H1 (cell line): ENCODE data around the gene IQCH. TPM values are rescaled to one million over a fixed set of nuclear protein-coding genes. Genes with fewer than 3 reads are reported as not detected.

Source experiments
- CTCF ChIA-PET: fragments of 300-600 bp; sonication (Branson Sonifier 250); formaldehyde crosslinking; loops from one replicate; lab custom pipeline; 2021; ENCODE audit not compliant: partially characterized antibody; lab: Charles Lee
- POLR2A ChIA-PET: fragments of 300-600 bp; sonication (Branson Sonifier 250); formaldehyde crosslinking; loops from one replicate; lab custom pipeline; 2021; ENCODE audit warnings: inconsistent platforms; ENCODE audit not compliant: partially characterized antibody; lab: Charles Lee
- DNase-seq, 2 experiments: peaks; one replicate each; pipeline versions ENCODE4 v3.0.0 to v3.0.0-alpha.2; 2010 to 2022; ENCODE audit warnings: low spot score in 2 of 2, low read depth in 1 of 2, mixed read lengths in 1 of 2
- FAIRE-seq: peaks from 2 replicates; lab custom pipeline; 2011; peaks lifted over from hg19 to GRCh38; lab: Jason Lieb, UNC
- H2AFZ ChIP-seq: 2 replicates; pipeline ENCODE4 v1.8.1; 2012; ENCODE audit warnings: low read length, inconsistent platforms
- H2AK5ac ChIP-seq: 2 replicates; pipeline ENCODE4 v1.6.1; 2013; ENCODE audit warnings: low read depth, low read length
- H2BK120ac ChIP-seq: replicated peaks from 2 replicates; pipeline ENCODE3; 2013; ENCODE audit warnings: low read depth, low read length, inconsistent platforms
- H2BK12ac ChIP-seq: 2 replicates; pipeline ENCODE4 v1.6.1; 2013; ENCODE audit warnings: low read depth, low read length
- H2BK15ac ChIP-seq: 2 replicates; pipeline ENCODE4 v1.6.1; 2013; ENCODE audit warnings: low read length
- H2BK20ac ChIP-seq: 2 replicates; pipeline ENCODE4 v1.6.1; 2013; ENCODE audit warnings: low read length
- H2BK5ac ChIP-seq: 2 replicates; pipeline ENCODE4 v1.6.1; 2013; ENCODE audit warnings: low read depth, low read length
- H3K14ac ChIP-seq: 2 replicates; pipeline ENCODE4 v1.6.1; 2013; ENCODE audit warnings: inconsistent platforms; ENCODE audit not compliant: insufficient read length
- H3K18ac ChIP-seq: 2 replicates; pipeline ENCODE4 v1.6.1; 2013; ENCODE audit warnings: low read length; ENCODE audit errors: extremely low read depth
- H3K23ac ChIP-seq: 2 replicates; pipeline ENCODE4 v1.6.1; 2013; ENCODE audit warnings: inconsistent platforms; ENCODE audit not compliant: insufficient read length
- H3K23me2 ChIP-seq: 2 replicates; pipeline ENCODE4 v1.6.1; 2013; ENCODE audit warnings: low read depth, low read length
- H3K27ac ChIP-seq: 2 replicates; pipeline ENCODE4 v1.6.1; 2011; ENCODE audit warnings: low read depth, low read length, inconsistent platforms
- H3K27me3 ChIP-seq, 4 experiments: replicated peaks in 1 of 4; 1 replicate in 1 of 4; 2 replicates in 3 of 4; pipeline versions ENCODE4 v1.6.1 to v1.8.1; 2011 to 2013; ENCODE audit warnings: low read length in 3 of 4, mild to moderate bottlenecking in 3 of 4, inconsistent platforms in 2 of 4, mixed read lengths in 2 of 4, moderate library complexity in 1 of 4; ENCODE audit not compliant: control insufficient read depth in 3 of 4, insufficient read depth in 3 of 4; ENCODE audit errors: extremely low read depth in 1 of 4
- H3K36me3 ChIP-seq, 4 experiments: 2 replicates each; pipeline versions ENCODE4 v1.6.1 to v1.8.1; 2011 to 2013; ENCODE audit warnings: mild to moderate bottlenecking in 4 of 4, low read length in 3 of 4, moderate library complexity in 2 of 4, control low read depth in 1 of 4, inconsistent platforms in 1 of 4; ENCODE audit not compliant: insufficient read depth in 4 of 4, control insufficient read depth in 2 of 4
- H3K4ac ChIP-seq: replicated peaks from 2 replicates; pipeline ENCODE3; 2013; ENCODE audit warnings: low read length, low read depth, mixed read lengths, inconsistent platforms; ENCODE audit not compliant: insufficient read length
- H3K4me1 ChIP-seq, 4 experiments: replicated peaks in 1 of 4; 1 replicate in 1 of 4; 2 replicates in 3 of 4; pipeline versions ENCODE4 v1.6.1 to v1.8.1; 2011 to 2013; ENCODE audit warnings: low read length in 3 of 4, inconsistent platforms in 2 of 4, mixed read lengths in 1 of 4; ENCODE audit not compliant: insufficient read depth in 4 of 4, control insufficient read depth in 3 of 4
- H3K4me2 ChIP-seq, 2 experiments: 2 replicates each; pipeline versions ENCODE4 v1.6.1 to v1.8.1; 2011 to 2013; ENCODE audit warnings: low read depth in 2 of 2, low read length in 2 of 2, control low read depth in 1 of 2, inconsistent platforms in 1 of 2, mild to moderate bottlenecking in 1 of 2; ENCODE audit not compliant: insufficient read depth in 1 of 2
- H3K4me3 ChIP-seq, 4 experiments: fragments of 200-600, 300-600 bp in 1 of 4; sonication (generic), shearing (Covaris generic), sonication (Bioruptor Twin) in 1 of 4; 2 replicates each; pipeline versions ENCODE4 v1.5.1 to v1.8.1; 2011 to 2016; ENCODE audit warnings: low read length in 4 of 4, low read depth in 3 of 4, control low read depth in 2 of 4, inconsistent platforms in 2 of 4, mild to moderate bottlenecking in 2 of 4, mixed read lengths in 1 of 4, moderate library complexity in 1 of 4; ENCODE audit not compliant: insufficient read depth in 2 of 4; ENCODE audit errors: extremely low read depth in 1 of 4
- H3K56ac ChIP-seq: replicated peaks from 2 replicates; pipeline ENCODE3; 2013; ENCODE audit warnings: low read depth, mild to moderate bottlenecking, mixed read lengths, low read length, inconsistent platforms; ENCODE audit not compliant: insufficient read length
- H3K79me1 ChIP-seq: 2 replicates; pipeline ENCODE4 v1.6.1; 2013; ENCODE audit warnings: low read depth, low read length, control low read depth
- H3K79me2 ChIP-seq, 2 experiments: 2 replicates each; pipeline versions ENCODE4 v1.6.1 to v1.8.1; 2012 to 2013; ENCODE audit warnings: low read length in 2 of 2, mild to moderate bottlenecking in 2 of 2, inconsistent platforms in 1 of 2; ENCODE audit not compliant: insufficient read depth in 2 of 2, control insufficient read depth in 1 of 2
- H3K9ac ChIP-seq, 4 experiments: replicated peaks in 1 of 4; 1 replicate in 1 of 4; 2 replicates in 3 of 4; pipeline versions ENCODE4 v1.6.1 to v1.8.1; 2011 to 2013; ENCODE audit warnings: low read depth in 3 of 4, low read length in 3 of 4, control low read depth in 2 of 4, mild to moderate bottlenecking in 2 of 4, moderate library complexity in 2 of 4, inconsistent platforms in 1 of 4; ENCODE audit errors: extremely low read depth in 1 of 4
- H3K9me3 ChIP-seq, 2 experiments: 2 replicates each; pipeline versions ENCODE4 v1.6.1 to v1.8.1; 2012 to 2013; ENCODE audit warnings: mild to moderate bottlenecking in 2 of 2, moderate library complexity in 2 of 2, control low read depth in 1 of 2, inconsistent platforms in 1 of 2, low read depth in 1 of 2, low read length in 1 of 2, mixed read lengths in 1 of 2; ENCODE audit not compliant: insufficient read depth in 2 of 2
- H4K20me1 ChIP-seq, 2 experiments: replicated peaks in 1 of 2; 2 replicates each; pipeline versions ENCODE3 to v1.8.1; 2011 to 2013; ENCODE audit warnings: inconsistent platforms in 2 of 2, low read length in 2 of 2, mild to moderate bottlenecking in 1 of 2; ENCODE audit not compliant: insufficient read depth in 2 of 2, control insufficient read depth in 1 of 2
- H4K5ac ChIP-seq: 2 replicates; pipeline ENCODE4 v1.6.1; 2013; ENCODE audit warnings: low read length, low read depth, mixed read lengths, inconsistent platforms; ENCODE audit not compliant: insufficient read length
- H4K8ac ChIP-seq: 2 replicates; pipeline ENCODE4 v1.8.0; 2013; ENCODE audit warnings: mild to moderate bottlenecking, moderate library complexity, low read length, inconsistent platforms; ENCODE audit not compliant: insufficient read depth; ENCODE audit errors: extremely low read depth
- H4K91ac ChIP-seq: replicated peaks from 2 replicates; pipeline ENCODE3; 2013; ENCODE audit warnings: low read length, mixed read lengths, inconsistent platforms; ENCODE audit not compliant: insufficient read length
- CTBP2 ChIP-seq: IDR thresholded peaks from 2 replicates; pipeline ENCODE4 v1.7.0; 2011; ENCODE audit warnings: borderline replicate concordance, mild to moderate bottlenecking, moderate library complexity, mixed read lengths, low read length; ENCODE audit not compliant: insufficient read depth, insufficient read length
- CTCF ChIP-seq, 3 experiments: IDR thresholded peaks; 1 replicate in 2 of 3; 2 replicates in 1 of 3; pipeline versions ENCODE4 v1.5.1 to v1.6.1; 2011; ENCODE audit warnings: low read length in 3 of 3, mild to moderate bottlenecking in 3 of 3, inconsistent platforms in 2 of 3, low read depth in 1 of 3, moderate library complexity in 1 of 3; ENCODE audit not compliant: insufficient read depth in 1 of 3; ENCODE audit errors: control extremely low read depth in 1 of 3
- E2F6 ChIP-seq: IDR thresholded peaks from 2 replicates; pipeline ENCODE4 v1.6.1; 2012; ENCODE audit warnings: inconsistent platforms
- HDAC2 ChIP-seq, 2 experiments: fragments of 300-600 bp in 1 of 2; sonication (generic) in 1 of 2; IDR thresholded peaks; 2 replicates each; pipeline ENCODE4 v1.6.1; 2011 to 2012; ENCODE audit warnings: low read depth in 2 of 2, low read length in 2 of 2, mild to moderate bottlenecking in 2 of 2, moderate library complexity in 2 of 2, borderline replicate concordance in 1 of 2, inconsistent platforms in 1 of 2
- POLR2A ChIP-seq, 2 experiments: IDR thresholded peaks; 1 replicate in 1 of 2; 2 replicates in 1 of 2; pipeline ENCODE4 v1.6.1; 2011; ENCODE audit warnings: low read depth in 2 of 2, low read length in 2 of 2, mild to moderate bottlenecking in 2 of 2; ENCODE audit errors: control extremely low read depth in 1 of 2
- POLR2AphosphoS5 ChIP-seq: IDR thresholded peaks from 2 replicates; pipeline ENCODE4 v1.6.1; 2011; ENCODE audit warnings: low read depth, low read length
- RBBP5 ChIP-seq: IDR thresholded peaks from 2 replicates; pipeline ENCODE4 v1.7.1; 2012; ENCODE audit warnings: low read depth, mild to moderate bottlenecking, inconsistent platforms, low read length, moderate library complexity, borderline replicate concordance
- SUZ12 ChIP-seq: fragments of 200-600 bp; sonication (generic); IDR thresholded peaks from 2 replicates; pipeline ENCODE4 v1.6.1; 2012; ENCODE audit warnings: mild to moderate bottlenecking, inconsistent platforms, low read length, moderate library complexity, mixed read lengths
- TCF12 ChIP-seq: IDR thresholded peaks from 2 replicates; pipeline ENCODE4 v1.6.1; 2011; ENCODE audit warnings: low read depth, mild to moderate bottlenecking, low read length
- WGBS, 2 experiments: shearing (Covaris generic) in 1 of 2; methylation state at CpG; one replicate each; pipeline versions ENCODE4 v1.1.6 to v1.1.7; 2013 to 2015; ENCODE audit warnings: low lambda C conversion rate in 2 of 2, mixed read lengths in 2 of 2, inconsistent platforms in 1 of 2, low coverage in 1 of 2, missing lambda C conversion rate in 1 of 2; ENCODE audit not compliant: insufficient replicate concordance in 2 of 2, insufficient coverage in 1 of 2, insufficient read length in 1 of 2; ENCODE audit errors: extremely low coverage in 1 of 2, missing lambda C conversion rate in 1 of 2; 5-methylcytosine and 5-hydroxymethylcytosine counted together
- polyA plus RNA-seq, 7 experiments: library from polyadenylated mRNA; depleted of rRNA in 3 of 7; stranded (reverse) in 5 of 7; unstranded in 2 of 7; fragments of >200 nt in 5 of 7; fragments of 200-250 nt in 2 of 7; gene quantifications; 1 replicate in 5 of 7; 2 replicates in 1 of 7; 4 replicates in 1 of 7; pipeline versions ENCODE4 v1.2.1 to v1.2.3, GENCODE V29; 2011 to 2013; ENCODE audit warnings: missing spikeins in 2 of 7, mixed read lengths in 2 of 7
- total RNA-seq: library from RNA; stranded (reverse); fragmentation: NEBNext Ultra II Directional; extraction: Animal tissue kit (Norgen Biotek cat#: 25700); gene quantifications from 2 replicates; pipeline ENCODE4 v1.2.1, GENCODE V29; 2021

IQCH gene
- total and polyA plus RNA-seq, 2 of the 8 experiments (the other 6 are each of a cell fraction or from before 2014, with no cell fraction given), result 0.60 to 1.9 TPM

DNA sequence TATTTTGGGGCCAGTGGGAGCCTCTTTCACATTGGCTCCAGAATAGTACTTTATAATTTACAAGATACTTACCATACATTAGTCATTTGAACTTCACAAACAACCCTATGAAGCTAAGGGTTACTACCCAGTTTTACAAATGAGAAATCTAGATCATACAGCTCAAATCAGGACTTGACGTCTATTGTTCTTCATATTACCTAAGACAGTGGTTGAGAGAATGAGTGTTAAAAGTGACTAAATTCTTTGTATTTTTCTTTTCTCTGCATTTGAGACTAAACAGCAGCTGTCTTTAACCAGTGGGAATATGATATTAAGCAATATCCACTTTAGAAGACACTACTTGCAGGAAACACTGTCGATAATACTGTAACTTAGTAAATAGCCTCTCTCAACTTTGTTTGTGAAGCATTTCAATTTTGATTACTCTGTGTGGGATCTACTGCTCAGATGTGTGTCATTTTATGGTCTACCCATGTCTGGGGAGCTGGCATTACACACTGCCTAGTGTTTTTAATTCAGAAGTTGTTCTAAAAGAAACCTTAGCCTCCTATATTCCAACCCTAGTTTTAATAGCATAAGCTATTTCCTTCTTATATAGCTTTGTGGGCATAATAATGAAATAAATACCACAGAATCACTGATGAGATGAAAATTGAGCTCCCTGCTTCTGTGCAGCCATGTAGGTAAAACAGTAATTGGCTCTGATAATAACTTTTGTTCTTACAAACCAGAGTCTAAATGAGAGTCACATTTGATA lies 45.9 kb downstream of the IQCH start:
- no peaks in the 10 kb centered on the region for H3K23me2 ChIP-seq
- no peak overlapping the region for H2BK12ac ChIP-seq
- DNase-seq (no peak), FAIRE-seq (no peak)
- 100% methylated on average over 2 of the region's 2 CpGs; no CpG with 5 or more reads in 1 of the 2 experiments for WGBS, 2 experiments
- ChIA-PET CTCF (interaction anchor here (0.6 to 12.4 kb wide), 5 partner anchors 45 to 353 kb away, joined by 3 to 125 read pairs (median 3); no protein-coding TSS in a partner anchor), POLR2A (no interaction called here)
- H3K36me3 ChIP-seq, result no peaks in the 10 kb centered on the region
- no peaks in the 10 kb centered on the region for H4K20me1 ChIP-seq
- H3K9ac ChIP-seq, result no peak overlapping the region
- peaks cover 0 to 6% (median 1%) of the 10 kb centered on the region in 4 experiments; a peak in 3 of 7 replicates for H3K4me1 ChIP-seq
- H4K5ac ChIP-seq, result no peak overlapping the region
- H3K79me2 ChIP-seq, result no peaks in the 10 kb centered on the region
- no peak overlapping the region for H2BK15ac ChIP-seq
- H3K18ac ChIP-seq, result no peak overlapping the region
- no peak overlapping the region for H4K91ac ChIP-seq
- H3K14ac ChIP-seq, result no peak overlapping the region
- H2AFZ ChIP-seq, result no peak overlapping the region
- H3K4me2 ChIP-seq, result no peak overlapping the region
- no peak overlapping the region for H3K27ac ChIP-seq
- H3K79me1 ChIP-seq, result no peaks in the 10 kb centered on the region
- no peak overlapping the region for H3K4ac ChIP-seq
- no peaks in the 10 kb centered on the region for H3K9me3 ChIP-seq
- H3K27me3 ChIP-seq, result no peaks in the 10 kb centered on the region
- no peak overlapping the region for H2BK20ac ChIP-seq
- H2BK5ac ChIP-seq, result no peak overlapping the region
- no peak overlapping the region for H4K8ac ChIP-seq
- H2BK120ac ChIP-seq, result no peak overlapping the region
- no peak overlapping the region for H2AK5ac ChIP-seq
- no peak overlapping the region for H3K56ac ChIP-seq
- H3K23ac ChIP-seq, result no peak overlapping the region
- no peak overlapping the region for H3K4me3 ChIP-seq
- TF ChIP-seq POLR2A (IDR thresholded peaks at IDR 0.05; ENCODE audit: control extremely low read depth in 1 of 2, low read depth in 2 of 2, low read length in 2 of 2) (no peak), POLR2AphosphoS5 (no peak), CTBP2 (no peak), TCF12 (no peak), E2F6 (no peak), CTCF (IDR thresholded peaks at IDR 0.05; ENCODE audit: control extremely low read depth in 1 of 3, insufficient read depth in 1 of 3, low read depth in 1 of 3, low read length in 3 of 3) (no peak), SUZ12 (no peak), HDAC2 (IDR thresholded peaks at IDR 0.05; ENCODE audit: borderline replicate concordance in 1 of 2, low read depth in 2 of 2, low read length in 2 of 2) (no peak), RBBP5 (no peak)
